ENCODE measurements around the gene CDS2. TPM values are rescaled to one million over a fixed set of nuclear protein-coding genes. Genes with fewer than 3 reads are reported as not detected.
A peak's percentile ranks its signal among the peaks of the same experiment; 100 is the strongest.

The CDS2 gene
- total and polyA plus RNA-seq, 4 experiments from 2014 or later: 53.7 to 59.8 (median 58.2) TPM

DNA sequence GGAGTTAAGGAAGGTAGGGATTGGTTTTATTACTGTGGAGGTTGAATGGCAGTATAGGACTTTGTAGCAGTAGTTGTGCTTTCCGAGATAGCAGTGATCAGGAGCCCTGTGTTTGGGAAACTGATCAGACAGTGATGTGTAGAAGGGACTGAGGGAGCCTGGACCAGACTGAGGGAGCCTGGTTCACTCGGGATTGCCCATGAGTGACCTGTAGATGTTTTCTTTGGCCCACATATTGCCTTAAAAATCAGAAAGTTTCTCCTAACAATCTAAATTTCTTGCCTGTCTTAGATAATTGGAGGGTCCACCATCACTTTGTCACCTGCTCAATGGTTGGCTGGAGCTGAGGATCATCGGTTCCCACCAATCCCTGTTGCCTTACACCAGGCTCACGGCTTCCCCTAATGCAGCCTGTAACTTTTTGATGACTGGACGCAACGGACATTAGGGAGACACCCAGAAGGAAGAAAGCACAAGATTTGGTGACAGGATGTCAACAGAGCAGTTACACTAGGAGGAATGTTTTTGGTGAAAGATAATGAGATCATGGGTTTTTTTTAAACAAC is 1.1 kb downstream of the CDS2 start:
- ChIA-PET CTCF (ENCODE audit: partially characterized antibody) (interaction anchor here (1.3 to 11.4 kb wide), 7 partner anchors 19 to 95 kb away, joined by 3 to 173 read pairs (median 7); no protein-coding TSS in a partner anchor), POLR2A (ENCODE audit: partially characterized antibody) (interaction anchor here (1.0 to 2.1 kb wide), 10 partner anchors 7 to 314 kb away, joined by 3 to 32 read pairs (median 6); no protein-coding TSS in a partner anchor)
- Histone ChIP-seq H3K9me3 (ENCODE audit: control insufficient read depth in 1 of 2, low read length in 2 of 2) (no peaks in the 10 kb centered on the region), H3K4me1 (ENCODE audit: insufficient read depth, low read length) (peaks cover 32% of the 10 kb centered on the region), H3K27me3 (ENCODE audit: insufficient read depth, low read length) (no peaks in the 10 kb centered on the region), H3K4me3 (ENCODE audit: low read length in 2 of 2) (peak overlapping the region; percentile 72 to 82), H3K27ac (ENCODE audit: low read depth, low read length) (peak overlapping the region; percentile 99), H3K36me3 (ENCODE audit: insufficient read depth, low read length) (no peaks in the 10 kb centered on the region)
- H3K4me3 Mint-ChIP-seq: peak overlapping the region; percentile 88 to 97 (median 92)
- intact Hi-C loops (cut with micrococcal nuclease): loop anchor here (1.0 to 5.0 kb wide), 2 partner anchors 9 to 79 kb away; partner anchors contain the start of gene PCNA
- no peaks in the 10 kb centered on the region for H3K27me3 Mint-ChIP-seq
- peaks cover 27 to 39% (median 31%) of the 10 kb centered on the region in 4 donors for H3K4me1 Mint-ChIP-seq
- peaks cover 0 to 1% (median 0%) of the 10 kb centered on the region in 8 donors for H3K9me3 Mint-ChIP-seq
- no peak for DNase-seq
- H3K27ac Mint-ChIP-seq: peak overlapping the region; percentile 87 to 99 (median 97)
- H3K36me3 Mint-ChIP-seq: peaks cover 0 to 14% of the 10 kb centered on the region in 2 donors

DNA sequence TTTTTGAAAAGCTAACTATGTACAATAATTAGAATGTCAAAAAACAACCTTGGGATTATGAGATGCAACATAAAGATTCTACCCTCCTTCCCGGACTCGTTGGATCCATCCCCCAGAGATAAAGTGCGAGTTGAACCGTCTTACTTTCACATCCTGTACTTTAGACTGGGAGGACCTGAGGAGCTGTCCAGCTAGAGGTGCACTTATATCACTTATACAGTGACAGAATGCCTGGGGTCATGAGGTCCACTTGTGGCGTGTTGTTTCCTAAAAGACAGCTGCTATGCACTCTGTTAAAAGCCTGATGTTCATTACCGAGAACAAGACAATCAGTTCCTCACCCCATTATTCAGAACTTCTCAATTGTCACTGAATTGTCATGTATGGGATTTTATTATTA is 2.1 kb downstream of the CDS2 start:
- H3K9me3 ChIP-seq (ENCODE audit: control insufficient read depth in 1 of 2, low read length in 2 of 2): no peaks in the 10 kb centered on the region
- intact Hi-C loops (cut with micrococcal nuclease): loop anchor here (5.0 kb wide), 1 partner anchor 78 kb away; no protein-coding TSS in a partner anchor
- Mint-ChIP-seq H3K9me3 (peaks cover 0 to 1% (median 0%) of the 10 kb centered on the region in 8 donors), H3K36me3 (peaks cover 0 to 14% of the 10 kb centered on the region in 2 donors), H3K27me3 (no peaks in the 10 kb centered on the region), H3K27ac (peak overlapping the region; percentile 74 to 99 (median 96)), H3K4me3 (peak overlapping the region; percentile 3 to 97 (median 73)), H3K4me1 (peaks cover 27 to 42% (median 31%) of the 10 kb centered on the region in 4 donors)
- ChIA-PET POLR2A (ENCODE audit: partially characterized antibody) (interaction anchor here (0.7 to 1.7 kb wide), 4 partner anchors 9 to 1378 kb away, joined by 3 to 5 read pairs (median 4); partner anchors contain the start of gene PCNA), CTCF (ENCODE audit: partially characterized antibody) (interaction anchor here (1.3 to 11.4 kb wide), 2 partner anchors 63 to 94 kb away, joined by 3 to 173 read pairs; no protein-coding TSS in a partner anchor)
- peaks cover 32% of the 10 kb centered on the region for H3K4me1 ChIP-seq (ENCODE audit: insufficient read depth, low read length)
- H3K27ac ChIP-seq (ENCODE audit: low read depth, low read length): peak overlapping the region; percentile 99
- H3K4me3 ChIP-seq (ENCODE audit: low read length in 2 of 2): no peak overlapping the region
- no peaks in the 10 kb centered on the region for H3K27me3 ChIP-seq (ENCODE audit: insufficient read depth, low read length)
- no peak for DNase-seq
- no peaks in the 10 kb centered on the region for H3K36me3 ChIP-seq (ENCODE audit: insufficient read depth, low read length)

DNA sequence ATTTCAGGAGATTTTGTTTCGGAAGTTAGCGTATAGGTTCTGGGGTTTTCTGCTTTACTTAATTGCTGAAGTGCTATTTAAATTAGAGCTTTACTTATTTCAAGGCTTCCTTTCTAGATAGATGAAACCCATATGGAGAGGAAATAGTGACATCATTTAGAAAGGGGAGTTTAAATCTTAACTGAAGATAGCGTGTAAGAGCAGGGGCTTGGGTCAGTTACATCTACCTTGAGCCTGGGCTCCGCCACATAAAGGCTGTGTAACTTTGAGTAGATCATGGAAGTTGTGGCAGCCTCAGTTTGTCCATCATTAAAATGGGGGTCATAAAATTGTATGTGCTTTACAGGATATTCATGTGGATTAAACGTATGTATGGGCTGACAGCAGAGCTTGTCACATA is 4.7 kb downstream of the CDS2 start:
- peaks cover 29% of the 10 kb centered on the region for H3K4me1 ChIP-seq (ENCODE audit: insufficient read depth, low read length)
- Mint-ChIP-seq H3K4me1 (peaks cover 29 to 47% (median 35%) of the 10 kb centered on the region in 4 donors), H3K27ac (peak overlapping the region in 4 of 7 donors; percentile 11 to 49 (median 26)), H3K4me3 (peak overlapping the region in 2 of 8 donors; percentile 0 to 15), H3K27me3 (no peaks in the 10 kb centered on the region), H3K36me3 (peaks cover 5 to 24% of the 10 kb centered on the region in 2 donors), H3K9me3 (peaks cover 0 to 1% (median 0%) of the 10 kb centered on the region in 8 donors)
- ChIA-PET CTCF (ENCODE audit: partially characterized antibody) (interaction anchor here (0.6 to 2.2 kb wide), 3 partner anchors 29 to 61 kb away, joined by 3 to 12 read pairs (median 3); no protein-coding TSS in a partner anchor), POLR2A (ENCODE audit: partially characterized antibody) (no interaction called here)
- no peak overlapping the region for H3K4me3 ChIP-seq (ENCODE audit: low read length in 2 of 2)
- H3K9me3 ChIP-seq (ENCODE audit: control insufficient read depth in 1 of 2, low read length in 2 of 2): no peaks in the 10 kb centered on the region
- H3K27me3 ChIP-seq (ENCODE audit: insufficient read depth, low read length): no peaks in the 10 kb centered on the region
- H3K36me3 ChIP-seq (ENCODE audit: insufficient read depth, low read length): no peaks in the 10 kb centered on the region
- intact Hi-C loops (cut with micrococcal nuclease): no loop called here
- H3K27ac ChIP-seq (ENCODE audit: low read depth, low read length): no peak overlapping the region
- DNase-seq: no peak

DNA sequence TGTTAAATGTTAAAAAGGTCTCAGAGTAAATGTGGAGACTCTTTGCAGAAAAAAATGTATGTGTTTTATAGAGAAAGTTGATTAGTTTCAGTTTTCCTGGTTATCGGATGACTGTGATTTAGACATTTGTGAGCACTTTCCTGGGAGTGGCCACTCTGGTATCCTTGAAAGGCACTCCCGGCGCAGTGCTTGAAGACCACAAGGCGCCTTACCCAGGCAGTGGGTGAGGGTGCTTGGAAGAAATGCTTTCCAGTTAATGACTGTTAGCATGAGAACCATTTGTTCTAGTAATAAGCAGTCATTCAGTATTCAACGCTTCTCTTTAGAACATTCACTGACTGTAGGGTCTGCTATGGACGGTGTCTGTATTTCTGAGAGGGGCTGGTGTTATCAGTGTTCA is 7.2 kb downstream of the CDS2 start:
- ChIA-PET POLR2A (ENCODE audit: partially characterized antibody) (no interaction called here), CTCF (ENCODE audit: partially characterized antibody) (interaction anchor here (1.2 kb wide), 1 partner anchor 56 kb away, joined by 5 read pairs; no protein-coding TSS in a partner anchor)
- intact Hi-C loops (cut with micrococcal nuclease): no loop called here

DNA sequence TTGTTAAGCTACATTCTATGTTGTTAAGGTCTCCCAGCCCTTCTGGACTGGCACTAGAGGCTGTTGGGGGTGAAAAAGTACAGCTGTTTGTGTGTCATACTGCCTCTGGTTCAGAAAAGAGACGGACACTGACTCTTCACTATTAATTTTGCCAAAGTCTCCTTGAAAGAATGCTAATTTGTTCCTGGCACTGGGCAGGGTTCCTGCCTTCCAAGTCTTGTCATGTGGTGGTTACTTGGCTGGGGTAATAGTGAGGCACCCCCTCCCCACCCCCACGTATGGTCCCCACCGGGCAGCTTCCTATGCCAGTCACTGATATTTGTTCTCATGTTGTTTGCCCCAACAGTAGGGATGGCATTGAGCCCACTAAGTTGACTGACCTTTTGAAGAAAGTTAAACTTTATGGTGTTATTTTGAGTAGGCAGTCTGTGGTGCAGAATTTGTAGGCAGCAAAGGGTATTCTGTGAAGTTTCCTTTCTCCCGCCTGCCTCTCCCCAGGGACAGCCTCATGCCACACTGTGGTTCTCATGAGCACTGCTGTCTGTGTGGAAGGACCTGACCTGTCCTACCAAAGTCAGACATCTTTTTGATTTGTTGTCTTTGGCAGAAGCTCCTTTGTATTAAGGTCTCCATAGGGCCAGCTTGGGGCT is 8.7 kb downstream of the CDS2 start:
- intact Hi-C loops (cut with micrococcal nuclease): no loop called here
- H3K4me1 ChIP-seq (ENCODE audit: insufficient read depth, low read length): peaks cover 20% of the 10 kb centered on the region
- Mint-ChIP-seq H3K27ac (no peak overlapping the region), H3K4me3 (no peak overlapping the region), H3K4me1 (peaks cover 22 to 49% (median 34%) of the 10 kb centered on the region in 4 donors), H3K9me3 (no peaks in the 10 kb centered on the region), H3K36me3 (peaks cover 15 to 23% of the 10 kb centered on the region in 2 donors), H3K27me3 (no peaks in the 10 kb centered on the region)
- no peaks in the 10 kb centered on the region for H3K27me3 ChIP-seq (ENCODE audit: insufficient read depth, low read length)
- no peaks in the 10 kb centered on the region for H3K36me3 ChIP-seq (ENCODE audit: insufficient read depth, low read length)
- no peak overlapping the region for H3K4me3 ChIP-seq (ENCODE audit: low read length in 2 of 2)
- no peak overlapping the region for H3K27ac ChIP-seq (ENCODE audit: low read depth, low read length)
- POLR2A ChIA-PET (ENCODE audit: partially characterized antibody): interaction anchor here (0.7 kb wide), 1 partner anchor 8 kb away, joined by 3 read pairs; the partner anchor contains the start of gene CDS2
- no peak for DNase-seq
- CTCF ChIA-PET (ENCODE audit: partially characterized antibody): interaction anchor here (1.8 kb wide), 1 partner anchor 9 kb away, joined by 6 read pairs; the partner anchor contains the start of gene CDS2
- no peaks in the 10 kb centered on the region for H3K9me3 ChIP-seq (ENCODE audit: control insufficient read depth in 1 of 2, low read length in 2 of 2)

More for the DNA sequence above, 7.2 kb downstream of the CDS2 start:
- Histone ChIP-seq H3K27ac (ENCODE audit: low read depth, low read length) (no peak overlapping the region), H3K9me3 (ENCODE audit: control insufficient read depth in 1 of 2, low read length in 2 of 2) (no peaks in the 10 kb centered on the region), H3K36me3 (ENCODE audit: insufficient read depth, low read length) (no peaks in the 10 kb centered on the region), H3K27me3 (ENCODE audit: insufficient read depth, low read length) (no peaks in the 10 kb centered on the region), H3K4me1 (ENCODE audit: insufficient read depth, low read length) (peaks cover 18% of the 10 kb centered on the region), H3K4me3 (ENCODE audit: low read length in 2 of 2) (no peak overlapping the region)
- peaks cover 18 to 35% (median 25%) of the 10 kb centered on the region in 4 donors for H3K4me1 Mint-ChIP-seq
- H3K27me3 Mint-ChIP-seq: no peaks in the 10 kb centered on the region
- no peak for DNase-seq
- H3K4me3 Mint-ChIP-seq: no peak overlapping the region
- H3K27ac Mint-ChIP-seq: no peak overlapping the region
- peaks cover 9 to 18% of the 10 kb centered on the region in 2 donors for H3K36me3 Mint-ChIP-seq
- H3K9me3 Mint-ChIP-seq: no peaks in the 10 kb centered on the region

DNA sequence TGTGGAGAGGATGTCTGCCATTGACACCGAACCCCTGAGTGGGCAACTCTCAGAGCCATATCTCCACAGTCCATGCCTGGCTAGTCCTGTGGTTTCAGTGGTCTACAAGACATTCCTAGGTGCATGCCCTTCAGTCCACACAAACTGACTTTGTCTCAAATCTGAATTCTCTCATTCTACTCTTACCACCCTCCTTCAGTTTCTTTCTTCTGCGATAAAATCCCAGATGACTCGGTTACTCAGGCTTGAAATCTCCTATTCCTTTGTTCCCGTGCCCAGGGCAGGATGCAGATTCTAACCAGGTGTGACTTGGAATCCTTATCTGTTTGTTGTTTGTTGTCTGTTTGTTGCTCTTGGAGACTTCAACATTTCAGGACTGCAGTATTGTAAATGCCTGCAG is 9.3 kb downstream of the CDS2 start:
- ChIA-PET POLR2A (ENCODE audit: partially characterized antibody) (no interaction called here), CTCF (ENCODE audit: partially characterized antibody) (interaction anchor here (1.8 kb wide), 1 partner anchor 10 kb away, joined by 6 read pairs; the partner anchor contains the start of gene CDS2)
- no peaks in the 10 kb centered on the region for H3K27me3 ChIP-seq (ENCODE audit: insufficient read depth, low read length)
- H3K27ac Mint-ChIP-seq: peak overlapping the region in 3 of 7 donors; percentile 59 to 76 (median 72)
- no peak overlapping the region for H3K27ac ChIP-seq (ENCODE audit: low read depth, low read length)
- peaks cover 15 to 23% of the 10 kb centered on the region in 2 donors for H3K36me3 Mint-ChIP-seq
- intact Hi-C loops (cut with micrococcal nuclease): no loop called here
- H3K4me3 Mint-ChIP-seq: no peak overlapping the region
- peaks cover 23% of the 10 kb centered on the region for H3K4me1 ChIP-seq (ENCODE audit: insufficient read depth, low read length)
- H3K9me3 ChIP-seq (ENCODE audit: control insufficient read depth in 1 of 2, low read length in 2 of 2): no peaks in the 10 kb centered on the region
- no peak for DNase-seq
- no peaks in the 10 kb centered on the region for H3K27me3 Mint-ChIP-seq
- H3K36me3 ChIP-seq (ENCODE audit: insufficient read depth, low read length): no peaks in the 10 kb centered on the region
- H3K4me3 ChIP-seq (ENCODE audit: low read length in 2 of 2): no peak overlapping the region
- H3K4me1 Mint-ChIP-seq: peaks cover 24 to 54% (median 37%) of the 10 kb centered on the region in 4 donors
- H3K9me3 Mint-ChIP-seq: no peaks in the 10 kb centered on the region

DNA sequence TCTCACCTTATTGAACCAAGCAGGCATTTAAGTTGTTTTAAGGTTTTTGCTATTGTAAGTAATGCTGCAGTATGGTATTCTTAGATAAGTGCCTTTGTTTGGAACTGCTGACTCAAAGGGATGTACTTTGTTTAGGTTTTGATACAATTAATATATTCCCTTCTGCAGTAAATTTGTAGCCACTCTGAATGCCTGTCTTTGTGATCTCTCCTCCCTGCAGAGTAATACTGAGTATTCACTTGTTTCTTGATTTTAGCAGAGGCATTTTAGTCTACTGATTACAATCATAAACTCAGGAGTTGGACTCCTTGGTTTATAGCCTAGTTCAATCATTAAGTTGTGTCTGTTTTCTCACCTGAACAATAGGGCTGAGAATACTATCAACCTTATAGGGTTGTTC is 13.4 kb downstream of the CDS2 start:
- Histone ChIP-seq H3K4me1 (ENCODE audit: insufficient read depth, low read length) (peaks cover 32% of the 10 kb centered on the region), H3K27ac (ENCODE audit: low read depth, low read length) (no peak overlapping the region), H3K9me3 (ENCODE audit: control insufficient read depth in 1 of 2, low read length in 2 of 2) (no peaks in the 10 kb centered on the region), H3K4me3 (ENCODE audit: low read length in 2 of 2) (no peak overlapping the region), H3K36me3 (ENCODE audit: insufficient read depth, low read length) (no peaks in the 10 kb centered on the region), H3K27me3 (ENCODE audit: insufficient read depth, low read length) (no peaks in the 10 kb centered on the region)
- ChIA-PET CTCF (ENCODE audit: partially characterized antibody) (interaction anchor here (2.0 to 2.2 kb wide), 2 partner anchors 14 to 65 kb away, joined by 8 read pairs; partner anchors contain the start of gene CDS2), POLR2A (ENCODE audit: partially characterized antibody) (no interaction called here)
- H3K36me3 Mint-ChIP-seq: peaks cover 15 to 26% of the 10 kb centered on the region in 2 donors
- no peaks in the 10 kb centered on the region for H3K9me3 Mint-ChIP-seq
- no peaks in the 10 kb centered on the region for H3K27me3 Mint-ChIP-seq
- peaks cover 22 to 71% (median 48%) of the 10 kb centered on the region in 4 donors for H3K4me1 Mint-ChIP-seq
- intact Hi-C loops (cut with micrococcal nuclease): no loop called here
- no peak overlapping the region for H3K27ac Mint-ChIP-seq
- DNase-seq: no peak
- H3K4me3 Mint-ChIP-seq: no peak overlapping the region

Data from CD4-positive, alpha-beta memory T cell (primary cell).